Activated CD8-positive, alpha-beta T cell treated with anti-CD3 and anti-CD28 coated beads, Interleukin-2, amount 10 ng/mL, durations not matched to agents 7 days and 5 days (primary cell): ENCODE results near the gene PARG. TPM values are rescaled to one million over a fixed set of nuclear protein-coding genes. Genes with fewer than 3 reads are reported as not detected.
"Not testable (repeated sequence)": the region's sequence is repeated elsewhere in the genome, so short reads cannot be mapped to it uniquely, and the experiment has no call there.

Experiments
- ATAC-seq: fragments of 150-1000 bp; cut with Tn5 transposase; one replicate; pipeline ENCODE4 v1.10.0; 2021; ENCODE audit warnings: moderate library complexity
- CTCF ChIA-PET: fragments of 350-600 bp; sonication (Branson Sonifier 250); formaldehyde crosslinking; loops from one replicate; lab custom pipeline; 2021; ENCODE audit warnings: antibody characterized with exemption; lab: Charles Lee
- POLR2A ChIA-PET: fragments of 350-600 bp; sonication (Branson Sonifier 250); formaldehyde crosslinking; loops from one replicate; lab custom pipeline; 2021; ENCODE audit warnings: antibody characterized with exemption; lab: Charles Lee
- DNase-seq: peaks from one replicate; pipeline ENCODE4 v3.0.0-alpha.2; 2020
- H3K27ac Mint-ChIP-seq: one replicate; pipeline ENCODE4 v1.8.0; 2021; ENCODE audit warnings: mild to moderate bottlenecking, mixed read lengths
- H3K27me3 Mint-ChIP-seq: one replicate; pipeline ENCODE4 v1.8.0; 2021; ENCODE audit warnings: low read depth, mixed read lengths
- H3K36me3 Mint-ChIP-seq: one replicate; pipeline ENCODE4 v1.8.0; 2021; ENCODE audit warnings: low read depth, mixed read lengths
- H3K4me1 Mint-ChIP-seq: one replicate; pipeline ENCODE4 v1.8.0; 2021; ENCODE audit warnings: low read depth, mixed read lengths
- H3K4me3 Mint-ChIP-seq: one replicate; pipeline ENCODE4 v1.8.0; 2021; ENCODE audit warnings: mild to moderate bottlenecking, mixed read lengths
- H3K9me3 Mint-ChIP-seq: one replicate; pipeline ENCODE4 v1.8.0; 2022; ENCODE audit warnings: mixed read lengths; ENCODE audit not compliant: insufficient read depth
- total RNA-seq, 2 experiments: library from RNA; stranded (reverse); gene quantifications; one replicate each; pipeline ENCODE4 v1.2.3, GENCODE V29; 2021

The PARG gene
- total RNA-seq, 2 experiments from 2014 or later = 29.7 to 31.6 TPM

- Mint-ChIP-seq H3K36me3 (peaks cover 14% of the 10 kb centered on the region), H3K4me3 (peak overlapping the region; percentile 99), H3K27ac (peak overlapping the region; percentile 94), H3K4me1 (peaks cover 26% of the 10 kb centered on the region)
- H3K9me3 Mint-ChIP-seq, DNase-seq, CTCF ChIA-PET, H3K27me3 Mint-ChIP-seq: not testable (repeated sequence)
- POLR2A ChIA-PET = interaction anchor here (0.6 kb wide), 1 partner anchor 501 kb away, joined by 3 read pairs; no protein-coding TSS in a partner anchor
- peak; percentile 27 for ATAC-seq
Observed at GRCh38 chr10:49942339-49942705, 495 bp upstream of the PARG start.

GRCh38 chr10:49931959-49932728, 9.7 kb downstream of the PARG start:
- H3K4me3 Mint-ChIP-seq, DNase-seq, CTCF ChIA-PET, H3K36me3 Mint-ChIP-seq, H3K9me3 Mint-ChIP-seq, H3K4me1 Mint-ChIP-seq, ATAC-seq, H3K27me3 Mint-ChIP-seq, POLR2A ChIA-PET, H3K27ac Mint-ChIP-seq: not testable (repeated sequence)

- H3K27ac Mint-ChIP-seq, H3K4me1 Mint-ChIP-seq, H3K9me3 Mint-ChIP-seq, ATAC-seq, CTCF ChIA-PET, H3K4me3 Mint-ChIP-seq, POLR2A ChIA-PET, DNase-seq, H3K36me3 Mint-ChIP-seq, H3K27me3 Mint-ChIP-seq: not testable (repeated sequence)
Observed at GRCh38 chr10:49931276-49931675, 10.6 kb downstream of the PARG start.

GRCh38 chr10:49923572-49923971, 18.3 kb downstream of the PARG start:
- CTCF ChIA-PET, ATAC-seq, POLR2A ChIA-PET: not testable (repeated sequence)

GRCh38 chr10:49922041-49922440, 19.8 kb downstream of the PARG start:
- H3K36me3 Mint-ChIP-seq, CTCF ChIA-PET, H3K4me3 Mint-ChIP-seq: not testable (repeated sequence)

More at GRCh38 chr10:49923572-49923971, 18.3 kb downstream of the PARG start:
- H3K4me3 Mint-ChIP-seq, H3K27ac Mint-ChIP-seq, H3K9me3 Mint-ChIP-seq, H3K27me3 Mint-ChIP-seq, DNase-seq, H3K36me3 Mint-ChIP-seq, H3K4me1 Mint-ChIP-seq: not testable (repeated sequence)

GRCh38 chr10:49917927-49918326, 23.9 kb downstream of the PARG start:
- H3K4me3 Mint-ChIP-seq, H3K36me3 Mint-ChIP-seq, H3K27ac Mint-ChIP-seq, DNase-seq, H3K27me3 Mint-ChIP-seq, H3K4me1 Mint-ChIP-seq, POLR2A ChIA-PET, H3K9me3 Mint-ChIP-seq, CTCF ChIA-PET, ATAC-seq: not testable (repeated sequence)

More at GRCh38 chr10:49922041-49922440, 19.8 kb downstream of the PARG start:
- H3K9me3 Mint-ChIP-seq, ATAC-seq, POLR2A ChIA-PET, H3K27me3 Mint-ChIP-seq, H3K4me1 Mint-ChIP-seq, DNase-seq, H3K27ac Mint-ChIP-seq: not testable (repeated sequence)

GRCh38 chr10:49916451-49916850, 25.4 kb downstream of the PARG start:
- CTCF ChIA-PET = interaction anchor here (1.7 kb wide), 1 partner anchor 324 kb away, joined by 3 read pairs; no protein-coding TSS in a partner anchor
- DNase-seq, ATAC-seq, H3K9me3 Mint-ChIP-seq, H3K36me3 Mint-ChIP-seq, H3K4me3 Mint-ChIP-seq, H3K27ac Mint-ChIP-seq, H3K4me1 Mint-ChIP-seq, POLR2A ChIA-PET, H3K27me3 Mint-ChIP-seq: not testable (repeated sequence)

GRCh38 chr10:49910295-49910694, 31.5 kb downstream of the PARG start:
- H3K4me1 Mint-ChIP-seq, POLR2A ChIA-PET, CTCF ChIA-PET, DNase-seq, H3K27ac Mint-ChIP-seq, H3K36me3 Mint-ChIP-seq, H3K27me3 Mint-ChIP-seq, H3K4me3 Mint-ChIP-seq, H3K9me3 Mint-ChIP-seq: not testable (repeated sequence)
- ATAC-seq = peak; percentile 47

GRCh38 chr10:49908290-49909080, 33.3 kb downstream of the PARG start:
- H3K27ac Mint-ChIP-seq, H3K4me1 Mint-ChIP-seq, POLR2A ChIA-PET, H3K9me3 Mint-ChIP-seq, H3K36me3 Mint-ChIP-seq, DNase-seq, H3K27me3 Mint-ChIP-seq, H3K4me3 Mint-ChIP-seq, ATAC-seq, CTCF ChIA-PET: not testable (repeated sequence)

GRCh38 chr10:49903829-49904228, 38.0 kb downstream of the PARG start:
- H3K4me1 Mint-ChIP-seq, DNase-seq, H3K36me3 Mint-ChIP-seq, H3K27me3 Mint-ChIP-seq, H3K9me3 Mint-ChIP-seq, CTCF ChIA-PET, ATAC-seq, H3K27ac Mint-ChIP-seq, POLR2A ChIA-PET, H3K4me3 Mint-ChIP-seq: not testable (repeated sequence)

GRCh38 chr10:49900406-49900805, 41.4 kb downstream of the PARG start:
- H3K4me3 Mint-ChIP-seq, DNase-seq, H3K36me3 Mint-ChIP-seq, H3K4me1 Mint-ChIP-seq, H3K27me3 Mint-ChIP-seq, H3K27ac Mint-ChIP-seq, CTCF ChIA-PET, ATAC-seq, H3K9me3 Mint-ChIP-seq, POLR2A ChIA-PET: not testable (repeated sequence)

GRCh38 chr10:49899999-49900398, 41.8 kb downstream of the PARG start:
- H3K27ac Mint-ChIP-seq, H3K4me3 Mint-ChIP-seq, CTCF ChIA-PET, H3K9me3 Mint-ChIP-seq, H3K36me3 Mint-ChIP-seq, POLR2A ChIA-PET, H3K27me3 Mint-ChIP-seq, H3K4me1 Mint-ChIP-seq, ATAC-seq, DNase-seq: not testable (repeated sequence)
